IMR-90 (cell line): ENCODE data around the gene PDE11A. TPM values are rescaled to one million over a fixed set of nuclear protein-coding genes. Genes with fewer than 3 reads are reported as not detected.

Source experiments
- ATAC-seq: fragments of 200-7000 bp; cut with Tn5 transposase; 2 replicates; pipeline ENCODE4 v1.9.1; 2020; ENCODE audit warnings: low read depth, mild to moderate bottlenecking, moderate library complexity
- BruUV-seq: library from RNA; stranded (reverse); fragments of 400-500 nt; replicated peaks from 2 replicates; lab custom pipeline; 2021; lab: Mats Ljungman, UMichigan
- CTCF ChIA-PET: fragments of 300-600 bp; formaldehyde crosslinking; extraction: SDS; loops from one replicate; lab custom pipeline; 2021; ENCODE audit warnings: antibody characterized with exemption; lab: Yijun Ruan, JAX
- POLR2A ChIA-PET: fragments of 300-600 bp; sonication (Branson Sonifier 250); formaldehyde crosslinking; loops from one replicate; lab custom pipeline; 2022; ENCODE audit warnings: antibody characterized with exemption; ENCODE audit not compliant: unreplicated experiment; lab: Charles Lee
- DNase-seq: peaks from one replicate; pipeline ENCODE4 v3.0.0; 2013
- H2AFZ ChIP-seq: replicated peaks from 2 replicates; pipeline ENCODE3; 2013; ENCODE audit warnings: low read length, mild to moderate bottlenecking; ENCODE audit not compliant: poor library complexity
- H2AK5ac ChIP-seq: 2 replicates; pipeline ENCODE4 v1.6.1; 2013; ENCODE audit warnings: low read depth, low read length, inconsistent platforms
- H2AK9ac ChIP-seq: replicated peaks from 2 replicates; pipeline ENCODE3; 2013; ENCODE audit warnings: mild to moderate bottlenecking, low read depth, low read length, moderate library complexity; ENCODE audit not compliant: poor library complexity
- H2BK120ac ChIP-seq: 2 replicates; pipeline ENCODE4 v1.6.1; 2013; ENCODE audit warnings: low read depth, low read length, inconsistent platforms
- H2BK15ac ChIP-seq: 3 replicates; pipeline ENCODE4 v1.6.1; 2013; ENCODE audit warnings: low read depth, low read length, inconsistent platforms
- H2BK20ac ChIP-seq: 2 replicates; pipeline ENCODE4 v1.6.1; 2013; ENCODE audit warnings: low read depth, mild to moderate bottlenecking, inconsistent platforms, low read length, moderate library complexity
- H2BK5ac ChIP-seq: 2 replicates; pipeline ENCODE4 v1.6.1; 2013; ENCODE audit warnings: mild to moderate bottlenecking, low read depth, low read length, inconsistent platforms; ENCODE audit not compliant: poor library complexity, severe bottlenecking
- H3K14ac ChIP-seq: replicated peaks from 2 replicates; pipeline ENCODE4 v1.6.1; 2013; ENCODE audit warnings: low read depth, low read length, inconsistent platforms
- H3K18ac ChIP-seq: 2 replicates; pipeline ENCODE4 v1.6.1; 2013; ENCODE audit warnings: low read depth, low read length, control low read depth
- H3K23ac ChIP-seq: 2 replicates; pipeline ENCODE4 v1.6.1; 2013; ENCODE audit warnings: low read depth, low read length, inconsistent platforms
- H3K27ac ChIP-seq: 2 replicates; pipeline ENCODE4 v1.5.1; 2013; ENCODE audit warnings: mild to moderate bottlenecking, control low read depth, low read length; ENCODE audit not compliant: insufficient read depth
- H3K27me3 ChIP-seq: 2 replicates; pipeline ENCODE4 v1.6.1; 2013; ENCODE audit warnings: low read length; ENCODE audit not compliant: control insufficient read depth, insufficient read depth
- H3K36me3 ChIP-seq: 2 replicates; pipeline ENCODE4 v1.6.1; 2013; ENCODE audit warnings: low read length, mixed read lengths; ENCODE audit not compliant: control insufficient read depth, insufficient read depth
- H3K4ac ChIP-seq: 2 replicates; pipeline ENCODE4 v1.6.1; 2013; ENCODE audit warnings: low read depth, low read length, inconsistent platforms
- H3K4me1 ChIP-seq: 2 replicates; pipeline ENCODE4 v1.6.1; 2013; ENCODE audit warnings: low read length, mixed read lengths; ENCODE audit not compliant: control insufficient read depth, insufficient read depth
- H3K4me2 ChIP-seq: 2 replicates; pipeline ENCODE4 v1.6.1; 2013; ENCODE audit warnings: low read depth, mild to moderate bottlenecking, control low read depth, low read length, moderate library complexity
- H3K4me3 ChIP-seq: 2 replicates; pipeline ENCODE4 v1.5.1; 2013; ENCODE audit warnings: low read depth, mild to moderate bottlenecking, control low read depth, low read length, moderate library complexity; ENCODE audit not compliant: insufficient read depth
- H3K56ac ChIP-seq: 2 replicates; pipeline ENCODE4 v1.6.1; 2013; ENCODE audit warnings: low read length, inconsistent platforms; ENCODE audit not compliant: insufficient read depth; ENCODE audit errors: extremely low read depth
- H3K79me1 ChIP-seq, 2 experiments: 2 replicates each; pipeline ENCODE4 v1.6.1; 2013; ENCODE audit warnings: low read length in 2 of 2, inconsistent platforms in 1 of 2, low read depth in 1 of 2
- H3K9ac ChIP-seq: 2 replicates; pipeline ENCODE4 v1.6.1; 2013; ENCODE audit warnings: low read depth, low read length, control low read depth
- H3K9me1 ChIP-seq: 2 replicates; pipeline ENCODE4 v1.6.1; 2013; ENCODE audit warnings: low read length, inconsistent platforms; ENCODE audit not compliant: insufficient read depth
- H3K9me3 ChIP-seq: 2 replicates; pipeline ENCODE4 v1.6.1; 2013; ENCODE audit warnings: low read length; ENCODE audit not compliant: control insufficient read depth, insufficient read depth
- H4K20me1 ChIP-seq: 2 replicates; pipeline ENCODE4 v1.6.1; 2013; ENCODE audit warnings: low read length, inconsistent platforms; ENCODE audit not compliant: insufficient read depth
- H4K5ac ChIP-seq: 2 replicates; pipeline ENCODE4 v1.6.1; 2013; ENCODE audit warnings: mild to moderate bottlenecking, low read depth, low read length, control low read depth
- H4K8ac ChIP-seq, 2 experiments: 2 replicates each; pipeline ENCODE4 v1.6.1; 2013; ENCODE audit warnings: low read depth in 2 of 2, low read length in 2 of 2, control low read depth in 1 of 2, inconsistent platforms in 1 of 2
- H4K91ac ChIP-seq: 2 replicates; pipeline ENCODE4 v1.6.1; 2013; ENCODE audit warnings: low read depth, low read length, inconsistent platforms; ENCODE audit not compliant: insufficient read depth
- CEBPB ChIP-seq: IDR thresholded peaks from 2 replicates; pipeline ENCODE4 v1.6.1; 2012; ENCODE audit warnings: low read depth, low read length, improper control_type of control experiment
- CTCF ChIP-seq: conservative IDR thresholded peaks from 2 replicates; pipeline ENCODE4 v1.5.1; 2012; ENCODE audit warnings: mild to moderate bottlenecking, low read depth, low read length, improper control_type of control experiment
- ELK1 ChIP-seq: fragments of 150-350 bp; IDR thresholded peaks from 2 replicates; pipeline ENCODE4 v1.6.1; 2016; ENCODE audit warnings: low read depth, mild to moderate bottlenecking, low read length, moderate library complexity, borderline replicate concordance
- FOS ChIP-seq: fragments of 150-350 bp; IDR thresholded peaks from 2 replicates; pipeline ENCODE4 v1.6.1; 2016; ENCODE audit warnings: low read depth, low read length
- MAFK ChIP-seq: IDR thresholded peaks from 2 replicates; pipeline ENCODE4 v1.6.1; 2012; ENCODE audit warnings: low read depth, low read length, improper control_type of control experiment
- MAZ ChIP-seq: IDR thresholded peaks from 2 replicates; pipeline ENCODE4 v1.6.1; 2012; ENCODE audit warnings: low read depth, mild to moderate bottlenecking, low read length, improper control_type of control experiment, moderate library complexity, borderline replicate concordance
- MXI1 ChIP-seq: IDR thresholded peaks from 2 replicates; pipeline ENCODE4 v1.6.1; 2012; ENCODE audit warnings: low read depth, mild to moderate bottlenecking, low read length, moderate library complexity, borderline replicate concordance
- POLR2A ChIP-seq: IDR thresholded peaks from 2 replicates; pipeline ENCODE4 v1.6.1; 2012; ENCODE audit warnings: mild to moderate bottlenecking, low read depth, low read length
- RAD21 ChIP-seq: IDR thresholded peaks from 2 replicates; pipeline ENCODE4 v1.6.1; 2012; ENCODE audit warnings: low read length, improper control_type of control experiment
- RCOR1 ChIP-seq: IDR thresholded peaks from 2 replicates; pipeline ENCODE4 v1.6.1; 2012; ENCODE audit warnings: mild to moderate bottlenecking, low read length, improper control_type of control experiment; ENCODE audit not compliant: insufficient replicate concordance
- RFX5 ChIP-seq: IDR thresholded peaks from 2 replicates; pipeline ENCODE4 v1.8.0; 2012; ENCODE audit warnings: low read depth, mild to moderate bottlenecking, low read length, moderate library complexity
- SMC3 ChIP-seq: fragments of 150-350 bp; IDR thresholded peaks from 2 replicates; pipeline ENCODE4 v1.6.1; 2016; ENCODE audit warnings: low read depth, mild to moderate bottlenecking, antibody characterized with exemption, low read length, moderate library complexity
- USF2 ChIP-seq: fragments of 150-350 bp; IDR thresholded peaks from 2 replicates; pipeline ENCODE4 v1.6.1; 2017; ENCODE audit warnings: mild to moderate bottlenecking, antibody characterized with exemption, low read length, low read depth
- WGBS, 2 experiments: methylation state at CpG; one replicate each; pipeline versions ENCODE4 v1.1.5 to v1.1.7; 2013; ENCODE audit warnings: missing lambda C conversion rate in 2 of 2; ENCODE audit not compliant: insufficient read length in 1 of 2; ENCODE audit errors: extremely low coverage in 2 of 2; 5-methylcytosine and 5-hydroxymethylcytosine counted together
- dilution Hi-C: fragments of 300-500 bp; cut with HindIII; formaldehyde crosslinking; loops from one replicate; pipeline ENCODE4 v1.14.3; 2018; ENCODE audit warnings: low sequenced_read_pairs; ENCODE audit not compliant: unreplicated experiment
- in situ Hi-C: fragments of 300-500 bp; cut with MboI; formaldehyde crosslinking; loops from 3 replicates; pipeline ENCODE4 v1.14.3; 2019; ENCODE audit warnings: low sequenced_read_pairs, inconsistent platforms, mixed read lengths
- intact Hi-C: fragments of 100-400 bp; cut with micrococcal nuclease; formaldehyde crosslinking; loops from 2 replicates; pipeline ENCODE4 v1.10.0; 2022
- polyA plus RNA-seq, 3 experiments: library from polyadenylated mRNA; depleted of rRNA; stranded (reverse); fragments of >200 nt; gene quantifications; 2 replicates each; pipeline ENCODE4 v1.2.3, GENCODE V29; 2012; ENCODE audit warnings: low replicate concordance in 1 of 3
- total RNA-seq: library from RNA; depleted of rRNA; stranded (reverse); fragments of >200 nt; gene quantifications from 2 replicates; pipeline ENCODE4 v1.2.3, GENCODE V29; 2012

Gene PDE11A
- total and polyA plus RNA-seq, 2 of the 4 experiments (the other 2 are of a cell fraction), result 0.21 to 0.72 TPM

GRCh38 chr2:177675350-177675821 is 397.2 kb downstream of the PDE11A start:
- Histone ChIP-seq H3K14ac (no peak overlapping the region), H4K8ac (no peak overlapping the region), H4K91ac (no peak overlapping the region), H3K27me3 (no peaks in the 10 kb centered on the region), H2BK20ac (no peak overlapping the region), H3K18ac (no peak overlapping the region), H3K4me2 (no peak overlapping the region), H2AK9ac (no peak overlapping the region), H3K79me1 (no peaks in the 10 kb centered on the region), H2AK5ac (no peak overlapping the region), H2BK5ac (no peak overlapping the region), H2AFZ (no peak overlapping the region), H3K36me3 (no peaks in the 10 kb centered on the region), H3K9me1 (no peaks in the 10 kb centered on the region), H2BK15ac (no peak overlapping the region), H4K5ac (no peak overlapping the region), H3K4ac (no peak overlapping the region), H3K23ac (no peak overlapping the region), H3K56ac (no peak overlapping the region), H3K9ac (no peak overlapping the region), H3K4me3 (no peak overlapping the region), H3K9me3 (no peaks in the 10 kb centered on the region), H3K4me1 (no peaks in the 10 kb centered on the region), H4K20me1 (no peaks in the 10 kb centered on the region), H3K27ac (no peak overlapping the region), H2BK120ac (no peak overlapping the region)
- DNase-seq (no peak), ATAC-seq (no peak)
- TF ChIP-seq CTCF, result no peak
- TF ChIP-seq MXI1, result no peak
- no peak for TF ChIP-seq CEBPB
- TF ChIP-seq FOS, result no peak
- no peak for TF ChIP-seq MAFK
- TF ChIP-seq RAD21, result no peak
- no peak for TF ChIP-seq USF2
- no peak for TF ChIP-seq MAZ
- TF ChIP-seq POLR2A, result no peak
- TF ChIP-seq SMC3, result no peak
- TF ChIP-seq RCOR1, result no peak
- TF ChIP-seq RFX5, result no peak
- TF ChIP-seq ELK1, result no peak
- dilution Hi-C loops (no loop called here), in situ Hi-C loops (no loop called here), intact Hi-C loops (no loop called here)
- WGBS, 2 experiments, result 0% methylated on average over 1 of the region's 6 CpGs; no CpG with 5 or more reads in 1 of the 2 experiments
- ChIA-PET CTCF (no interaction called here), POLR2A (interaction anchor here (0.5 kb wide), 1 partner anchor 47 kb away, joined by 3 read pairs; no protein-coding TSS in a partner anchor)
- no TSS peak for BruUV-seq
